IMR-90 (cell line): ENCODE measurements around the gene MYOF.

ENCODE experiments used
- TF ChIP-seq, protein P1 (sequence below): conservative IDR thresholded peaks from 2 replicates; pipeline ENCODE4 v1.5.1; 2012; ENCODE audit warnings: mild to moderate bottlenecking, low read depth, low read length, improper control_type of control experiment
- TF ChIP-seq, protein P2 (sequence below): fragments of 150-350 bp; IDR thresholded peaks from 2 replicates; pipeline ENCODE4 v1.6.1; 2016; ENCODE audit warnings: low read depth, mild to moderate bottlenecking, low read length, moderate library complexity, borderline replicate concordance

DNA sequence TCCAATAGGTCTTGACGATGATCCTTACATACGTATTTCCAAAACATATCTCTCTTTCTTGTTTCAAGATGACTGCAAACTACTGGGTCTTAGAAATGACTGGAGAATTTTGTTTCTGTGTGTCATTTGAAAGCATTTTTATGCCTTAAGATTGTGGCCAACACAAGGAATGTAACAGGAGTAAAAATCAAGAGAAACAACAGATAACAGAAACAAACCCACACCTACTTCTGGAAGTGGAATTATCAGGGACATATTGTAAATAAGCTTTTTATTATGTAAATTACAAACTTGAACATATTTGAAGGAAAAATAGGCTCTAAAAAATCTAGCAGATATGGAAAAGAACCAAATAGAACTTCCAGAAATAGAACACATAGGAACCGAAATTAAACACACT lies 212.9 kb downstream of the MYOF start:
- TF ChIP-seq, protein P1, sequence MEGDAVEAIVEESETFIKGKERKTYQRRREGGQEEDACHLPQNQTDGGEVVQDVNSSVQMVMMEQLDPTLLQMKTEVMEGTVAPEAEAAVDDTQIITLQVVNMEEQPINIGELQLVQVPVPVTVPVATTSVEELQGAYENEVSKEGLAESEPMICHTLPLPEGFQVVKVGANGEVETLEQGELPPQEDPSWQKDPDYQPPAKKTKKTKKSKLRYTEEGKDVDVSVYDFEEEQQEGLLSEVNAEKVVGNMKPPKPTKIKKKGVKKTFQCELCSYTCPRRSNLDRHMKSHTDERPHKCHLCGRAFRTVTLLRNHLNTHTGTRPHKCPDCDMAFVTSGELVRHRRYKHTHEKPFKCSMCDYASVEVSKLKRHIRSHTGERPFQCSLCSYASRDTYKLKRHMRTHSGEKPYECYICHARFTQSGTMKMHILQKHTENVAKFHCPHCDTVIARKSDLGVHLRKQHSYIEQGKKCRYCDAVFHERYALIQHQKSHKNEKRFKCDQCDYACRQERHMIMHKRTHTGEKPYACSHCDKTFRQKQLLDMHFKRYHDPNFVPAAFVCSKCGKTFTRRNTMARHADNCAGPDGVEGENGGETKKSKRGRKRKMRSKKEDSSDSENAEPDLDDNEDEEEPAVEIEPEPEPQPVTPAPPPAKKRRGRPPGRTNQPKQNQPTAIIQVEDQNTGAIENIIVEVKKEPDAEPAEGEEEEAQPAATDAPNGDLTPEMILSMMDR = no peak
- TF ChIP-seq, protein P2, sequence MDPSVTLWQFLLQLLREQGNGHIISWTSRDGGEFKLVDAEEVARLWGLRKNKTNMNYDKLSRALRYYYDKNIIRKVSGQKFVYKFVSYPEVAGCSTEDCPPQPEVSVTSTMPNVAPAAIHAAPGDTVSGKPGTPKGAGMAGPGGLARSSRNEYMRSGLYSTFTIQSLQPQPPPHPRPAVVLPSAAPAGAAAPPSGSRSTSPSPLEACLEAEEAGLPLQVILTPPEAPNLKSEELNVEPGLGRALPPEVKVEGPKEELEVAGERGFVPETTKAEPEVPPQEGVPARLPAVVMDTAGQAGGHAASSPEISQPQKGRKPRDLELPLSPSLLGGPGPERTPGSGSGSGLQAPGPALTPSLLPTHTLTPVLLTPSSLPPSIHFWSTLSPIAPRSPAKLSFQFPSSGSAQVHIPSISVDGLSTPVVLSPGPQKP = no peak
